Activated CD8-positive, alpha-beta memory T cell treated with anti-CD3 and anti-CD28 coated beads, Interleukin-2, amount 50 U/mL, for 48 hours (primary cell): Measurements from ENCODE around the gene CARNS1.
A peak's percentile ranks its signal among the peaks of the same experiment; 100 is the strongest.

ENCODE experiments used
- DNase-seq: peaks from one replicate; pipeline ENCODE4 v3.0.0-alpha.2; 2020

CARNS1 gene

DNA sequence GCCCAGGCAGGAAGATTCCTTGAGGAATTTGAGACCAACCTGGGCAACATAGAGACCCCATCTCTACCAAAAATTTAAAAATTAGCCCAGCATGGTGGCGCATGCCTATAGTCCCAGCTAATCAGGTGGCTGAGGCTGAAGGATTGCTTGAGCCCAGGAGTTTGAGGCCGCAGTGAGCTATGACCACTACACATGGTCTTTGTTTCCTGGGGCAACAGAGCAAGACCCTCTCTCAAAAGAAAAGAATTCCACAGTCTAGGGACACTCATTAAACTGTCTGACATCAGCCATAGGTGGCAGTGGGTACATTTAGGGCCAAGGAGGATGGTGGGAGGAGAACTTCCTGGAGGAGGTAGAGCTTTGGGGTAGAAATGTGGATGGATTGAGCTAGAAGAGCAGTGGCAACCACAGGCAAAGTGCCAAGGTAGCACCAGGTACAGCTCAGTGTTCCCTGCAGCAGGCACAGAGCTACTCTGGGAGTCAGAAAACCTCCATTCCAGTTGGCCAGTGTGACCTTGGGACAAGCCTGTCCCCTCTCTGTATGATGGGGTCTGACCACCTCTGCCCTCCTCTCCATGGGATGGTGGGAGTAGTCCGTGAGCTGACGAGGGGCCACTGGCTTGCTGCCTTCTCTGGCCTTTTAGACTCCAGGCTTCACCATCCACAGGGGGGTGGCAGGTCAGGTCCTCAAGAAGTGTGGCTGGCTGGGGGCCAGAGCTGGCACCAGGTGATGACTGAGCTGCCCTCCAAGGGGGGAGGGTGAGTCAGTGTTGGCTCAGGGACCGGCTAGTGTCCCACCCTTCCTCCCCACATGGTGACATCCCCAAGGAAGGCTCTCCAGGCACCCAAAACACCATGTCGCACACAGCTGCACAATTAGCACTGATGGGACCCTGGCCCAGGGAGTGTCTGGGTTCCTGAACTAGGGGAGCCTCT, 38.3 kb upstream of the CARNS1 start:
- DNase-seq: no peak

DNA sequence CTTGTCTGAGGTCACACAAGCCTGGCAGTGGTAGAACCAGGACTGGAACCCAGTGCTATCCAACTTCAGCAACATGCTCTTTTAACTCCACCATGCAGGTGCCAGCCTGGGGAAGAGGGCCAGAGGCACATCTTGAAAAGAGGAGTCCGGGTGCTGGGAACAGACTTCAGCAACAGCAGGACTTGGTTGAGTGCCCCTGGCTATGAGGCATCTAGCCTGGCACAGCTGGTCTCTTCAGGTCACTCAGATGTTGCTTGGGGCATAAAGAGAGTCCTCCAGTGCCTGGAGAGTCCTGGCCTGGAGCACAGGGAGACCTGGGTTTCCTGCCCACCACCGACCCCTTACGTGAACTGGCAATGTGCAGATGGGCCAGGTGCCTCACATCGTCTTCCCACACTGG, 36.9 kb upstream of the CARNS1 start:
- no peak for DNase-seq

DNA sequence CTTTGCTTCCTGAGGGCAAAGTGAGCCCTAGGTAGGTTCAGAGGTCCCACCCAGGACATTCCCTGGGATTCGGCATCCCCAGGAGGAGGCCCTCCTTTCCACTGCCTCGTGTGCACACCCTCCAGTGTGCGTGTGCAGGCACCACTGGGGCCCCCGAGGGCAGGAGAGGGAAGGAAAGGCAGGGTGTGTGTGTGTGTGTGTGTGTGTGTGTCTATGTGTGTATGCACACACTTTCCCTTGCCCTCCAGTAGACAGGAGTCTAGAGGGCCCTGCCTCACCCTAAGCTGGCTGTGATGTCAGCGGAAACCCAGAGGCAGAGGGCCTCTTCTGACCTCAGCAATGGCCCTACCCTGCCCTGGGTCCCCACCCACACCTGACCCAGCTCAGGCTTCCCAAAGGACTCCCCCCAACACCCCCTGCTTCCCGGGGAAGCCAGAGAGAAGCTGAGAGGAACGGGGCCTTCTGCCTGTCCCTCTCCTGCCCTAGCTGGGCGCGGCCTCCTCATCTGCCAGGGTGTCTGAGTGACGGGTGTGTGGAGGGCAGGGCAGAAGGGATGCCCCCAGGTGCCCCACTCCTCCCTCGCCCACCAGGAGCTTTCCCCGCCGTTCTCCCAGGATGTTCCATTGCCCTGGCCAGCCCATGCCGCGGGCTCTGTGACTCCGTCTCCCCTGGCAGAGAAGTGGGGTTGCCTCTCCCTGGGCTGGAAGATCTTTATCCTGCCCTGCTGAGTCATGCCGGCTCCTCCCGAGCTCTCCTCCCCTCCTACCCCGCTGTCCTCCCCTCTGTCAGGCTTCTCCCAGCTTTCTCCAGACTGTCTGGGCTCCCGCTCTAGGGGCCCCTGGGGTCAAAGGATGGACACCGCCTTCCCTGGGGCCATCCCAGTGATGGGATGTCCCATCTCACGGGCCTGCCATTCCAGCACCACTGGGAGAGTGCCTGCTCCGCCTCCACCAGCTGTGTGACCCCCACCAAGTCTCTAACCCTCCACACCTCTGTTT, 36.1 kb upstream of the CARNS1 start:
- DNase-seq: no peak

DNA sequence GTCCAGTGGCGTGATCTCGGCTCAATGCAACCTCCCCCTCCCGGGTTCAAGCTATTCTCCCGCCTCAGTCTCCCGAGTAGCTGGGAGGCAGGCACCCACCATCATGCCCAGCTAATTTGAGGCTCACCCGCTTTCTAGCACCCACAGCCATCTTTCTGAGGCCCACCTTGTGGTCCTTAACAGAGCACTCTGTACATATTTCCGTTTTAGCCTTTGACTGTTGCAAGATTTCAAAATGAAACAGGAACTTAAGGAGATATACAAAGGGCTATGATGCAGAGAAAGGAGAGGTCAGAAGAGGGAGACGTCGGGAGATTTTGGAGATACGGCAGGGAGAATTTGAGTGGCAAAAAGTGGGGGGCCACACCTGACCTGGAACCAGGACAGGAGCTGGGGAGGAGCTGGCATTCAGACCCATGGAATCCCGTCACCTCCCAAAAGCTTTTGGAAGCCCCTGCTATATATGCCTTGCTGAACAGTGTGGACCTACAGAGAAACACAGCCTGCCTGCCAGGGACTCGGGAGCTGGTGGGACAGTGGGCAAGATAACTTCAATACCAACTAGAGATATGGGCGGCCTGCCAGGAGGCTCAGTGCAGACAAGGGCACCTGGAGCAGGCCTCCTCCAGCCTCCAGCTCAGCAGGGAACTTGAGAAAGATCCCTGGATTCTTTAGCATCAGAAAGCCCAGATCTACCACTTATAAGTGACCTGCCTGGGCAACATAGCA, 34.1 kb upstream of the CARNS1 start:
- DNase-seq: no peak

DNA sequence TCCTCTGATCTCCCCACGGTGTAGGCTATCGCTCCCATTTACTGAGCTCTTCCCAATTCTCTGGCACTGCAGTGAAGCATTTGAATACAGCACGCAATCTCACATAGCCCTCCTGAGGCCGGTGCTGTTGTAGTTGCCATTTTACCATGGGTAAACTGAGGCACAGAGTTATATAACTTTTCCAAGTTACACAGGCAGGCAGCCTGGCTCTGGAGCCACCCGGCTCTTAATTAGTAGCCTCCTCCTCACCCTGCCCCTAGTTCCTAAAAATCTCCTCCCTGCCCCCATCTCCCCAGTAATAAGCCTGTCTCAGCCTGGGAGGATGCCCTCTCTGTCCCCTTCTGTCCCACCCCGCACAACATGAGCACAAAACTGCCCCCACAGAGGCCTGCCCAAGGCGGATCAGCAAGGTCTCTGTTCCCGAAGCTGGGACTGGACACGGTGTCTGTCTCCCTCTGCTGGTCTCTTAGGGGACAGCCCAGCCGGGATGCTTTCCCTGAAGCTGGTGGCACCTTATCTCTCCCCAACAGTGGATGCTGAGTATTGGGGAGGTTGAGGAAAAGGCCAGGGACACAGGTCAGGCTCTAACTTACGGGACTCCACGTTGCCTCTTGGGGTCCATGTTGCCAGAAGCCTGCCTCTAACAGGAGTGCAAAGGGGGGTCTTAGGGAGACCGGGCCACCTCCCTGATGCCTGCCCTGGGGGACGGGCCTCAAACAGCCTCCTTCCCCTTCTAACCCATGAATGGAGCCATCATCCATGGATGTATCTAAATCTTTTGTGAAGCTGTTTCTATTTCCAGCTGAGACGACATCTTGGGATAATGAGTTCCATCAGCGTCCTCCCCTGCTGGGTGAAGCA, 33.0 kb upstream of the CARNS1 start:
- peak; percentile 90 for DNase-seq

DNA sequence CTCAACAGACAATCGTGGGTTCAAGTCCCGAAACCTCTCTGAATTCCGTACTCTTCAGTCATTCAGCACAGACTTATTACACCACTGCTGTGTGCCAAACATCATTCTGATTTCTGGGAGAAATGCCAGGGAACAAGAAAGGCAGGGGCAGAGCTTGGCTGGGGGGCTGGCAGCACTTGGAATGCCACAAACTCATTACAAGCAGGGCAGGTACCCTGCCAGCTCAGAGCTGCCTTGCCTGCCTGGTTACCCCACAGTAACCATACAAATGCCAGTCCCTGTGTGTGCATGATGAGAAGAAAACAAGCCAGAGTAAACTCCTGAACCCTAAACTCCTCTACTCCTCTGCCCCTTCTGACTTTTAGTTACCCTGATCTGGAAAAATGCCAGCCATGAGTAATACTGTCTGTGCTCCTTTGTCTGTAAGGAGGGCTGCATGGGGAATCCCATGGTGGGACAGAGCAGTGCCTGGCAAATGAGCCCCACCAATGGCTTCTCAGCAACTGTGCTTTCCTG, 30.6 kb upstream of the CARNS1 start:
- no peak for DNase-seq

DNA sequence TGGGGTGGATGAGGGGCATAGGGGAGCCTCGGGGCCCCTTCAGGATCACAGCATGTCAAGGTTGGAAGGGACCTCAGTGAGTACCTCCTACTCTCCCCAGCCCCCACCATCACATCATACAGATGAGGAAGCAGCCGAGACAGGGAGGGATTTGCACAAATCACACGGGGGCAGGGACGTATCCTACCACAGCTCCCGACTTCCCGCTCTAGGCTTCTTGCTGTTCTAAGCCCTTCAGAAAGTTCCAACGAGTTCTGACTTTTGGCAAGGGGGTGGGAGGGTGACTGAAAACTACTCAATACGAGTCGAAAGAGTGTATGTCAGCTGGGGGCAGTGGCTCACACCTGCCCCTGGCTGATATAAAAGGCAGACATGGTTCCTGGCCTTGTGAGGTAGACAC, 28.4 kb upstream of the CARNS1 start:
- DNase-seq: no peak

DNA sequence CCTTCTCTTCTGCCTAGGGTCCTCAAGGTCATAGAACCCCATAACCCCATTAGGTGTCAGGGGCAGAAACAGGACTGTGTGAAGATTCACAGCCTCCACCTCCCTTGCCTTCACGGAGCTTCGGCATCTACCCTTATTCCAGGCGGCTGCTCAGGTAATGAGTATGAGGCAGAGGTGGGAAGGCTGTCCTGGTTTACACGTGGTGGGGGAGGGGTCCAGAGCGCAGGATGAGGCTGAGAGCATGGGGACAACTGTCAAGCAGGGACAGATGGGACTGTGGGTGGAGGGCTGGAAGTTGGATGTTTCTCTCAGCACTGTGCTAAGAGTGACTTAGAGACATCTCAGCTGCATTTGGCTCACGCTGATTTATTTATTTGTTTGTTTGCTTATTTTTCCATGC, 28.0 kb upstream of the CARNS1 start:
- DNase-seq: no peak

DNA sequence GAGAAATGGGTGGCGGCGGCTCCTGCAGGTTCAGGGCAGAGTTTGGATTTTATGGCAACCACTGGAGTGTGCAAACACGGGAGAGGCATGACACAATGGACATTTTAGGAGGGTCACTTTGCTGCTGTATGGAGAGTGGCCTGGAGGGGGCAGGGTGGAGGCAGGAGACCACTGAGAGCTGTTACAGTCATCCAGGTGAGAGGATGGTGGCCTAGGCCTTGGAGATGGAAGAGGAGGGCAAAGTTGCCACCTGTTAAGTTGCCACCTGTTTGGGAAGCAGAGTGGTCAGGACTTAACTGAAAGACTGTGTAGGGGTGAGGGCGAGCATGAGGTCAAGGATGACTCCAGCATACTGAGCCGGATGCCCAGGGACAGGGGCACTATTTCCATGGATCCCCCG, 26.0 kb upstream of the CARNS1 start:
- DNase-seq: peak; percentile 74

DNA sequence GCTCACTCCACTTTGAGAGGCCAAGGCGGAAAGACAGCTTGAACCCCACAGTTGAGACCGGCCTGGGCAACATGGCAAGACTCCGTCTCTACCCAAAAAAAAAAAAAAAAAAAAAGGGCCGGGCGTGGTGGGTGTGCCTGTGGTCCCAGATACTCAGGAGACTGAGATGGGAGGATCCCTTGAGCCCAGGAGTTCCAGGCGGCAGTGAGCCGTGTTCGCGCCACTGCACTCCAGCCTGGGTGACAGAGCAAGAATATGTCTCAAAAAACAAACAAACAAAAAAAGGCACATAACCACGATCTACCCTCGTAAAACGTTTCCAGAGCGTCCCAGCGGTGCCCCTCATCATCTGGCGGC, 24.6 kb upstream of the CARNS1 start:
- no peak for DNase-seq

DNA sequence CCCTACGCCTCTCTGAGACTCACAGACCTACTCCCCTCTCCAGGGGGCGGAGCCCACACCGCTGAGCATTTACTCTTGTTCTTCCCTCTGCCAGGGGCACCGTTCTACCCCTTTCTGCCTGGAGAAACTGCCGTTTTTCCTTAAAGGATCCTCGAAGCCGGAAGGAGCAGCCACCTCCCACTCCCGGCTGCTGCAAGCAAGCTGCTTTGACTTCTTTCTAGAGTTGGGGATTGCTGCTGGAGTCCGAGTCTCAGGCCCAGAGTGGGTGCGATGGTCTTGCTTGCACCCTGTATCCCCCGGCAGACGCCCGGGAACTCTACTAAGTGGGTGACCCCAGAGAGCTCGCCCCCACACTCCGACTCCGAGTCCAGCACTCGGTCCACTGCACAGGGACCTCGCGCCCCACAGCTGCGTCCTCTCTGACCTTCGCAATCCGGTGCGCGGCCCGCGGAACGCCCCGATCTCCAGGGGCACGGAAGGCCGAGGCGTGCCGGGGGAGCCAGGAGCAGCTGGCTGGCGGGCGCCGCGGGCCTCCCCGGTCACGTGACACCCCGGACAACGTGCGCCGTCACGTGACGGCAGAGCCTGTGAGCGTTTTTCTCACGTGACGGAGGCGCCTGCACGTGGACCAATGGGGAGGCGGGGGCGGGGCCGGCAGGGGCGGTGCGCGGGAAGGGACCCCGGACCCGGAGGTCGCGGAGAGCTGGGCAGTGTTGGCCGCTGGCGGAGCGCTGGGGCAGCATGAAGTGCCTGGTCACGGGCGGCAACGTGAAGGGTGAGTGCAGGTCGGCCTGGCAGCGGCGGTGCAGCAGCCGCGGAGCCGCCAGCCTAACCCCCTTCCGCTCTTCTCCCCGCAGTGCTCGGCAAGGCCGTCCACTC, 23.9 kb upstream of the CARNS1 start, which contains the start of gene RAD9A:
RAD9A (plus strand) TSS at position 683 of the 879 bp plus-strand sequence; CDS start at position 742, 59 bp downstream.
- DNase-seq: peak; percentile 96

DNA sequence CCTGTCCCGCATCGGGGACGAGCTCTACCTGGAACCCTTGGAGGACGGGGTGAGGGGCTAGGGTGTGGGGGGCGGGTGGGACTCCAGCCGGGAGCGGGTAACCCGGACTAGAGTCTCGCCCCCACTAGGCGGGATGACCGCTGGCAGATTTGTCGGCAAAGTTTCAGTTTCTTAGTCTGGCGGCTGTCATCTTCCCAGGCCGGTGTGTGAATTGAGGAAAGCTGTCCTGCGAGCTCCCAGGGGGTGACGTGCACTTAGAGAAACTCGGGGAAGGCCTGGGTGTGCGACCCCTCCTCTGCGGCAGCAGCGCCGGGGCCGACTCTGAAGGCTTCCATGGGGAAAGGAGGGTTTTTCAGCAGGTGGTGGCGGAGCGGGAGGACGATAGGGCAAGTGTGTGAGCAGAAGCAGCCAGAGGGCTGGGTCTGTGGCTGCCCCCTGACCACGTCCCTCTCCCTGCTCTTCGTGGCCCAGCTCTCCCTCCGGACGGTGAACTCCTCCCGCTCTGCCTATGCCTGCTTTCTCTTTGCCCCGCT, 23.2 kb upstream of the CARNS1 start:
- no peak for DNase-seq

DNA sequence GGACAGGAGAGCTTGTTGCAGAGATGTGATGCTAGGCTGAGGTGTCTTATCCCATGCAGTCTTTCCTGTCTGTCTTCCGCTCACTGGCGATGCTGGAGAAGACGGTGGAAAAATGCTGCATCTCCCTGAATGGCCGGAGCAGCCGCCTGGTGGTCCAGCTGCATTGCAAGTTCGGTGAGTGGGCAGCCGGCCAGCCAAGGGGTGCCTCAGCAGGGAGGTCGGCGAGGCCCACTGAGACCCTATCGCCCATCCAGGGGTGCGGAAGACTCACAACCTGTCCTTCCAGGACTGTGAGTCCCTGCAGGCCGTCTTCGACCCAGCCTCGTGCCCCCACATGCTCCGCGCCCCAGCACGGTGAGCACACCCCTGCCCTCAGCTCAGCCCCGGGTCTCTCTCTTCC, 22.0 kb upstream of the CARNS1 start:
- no peak for DNase-seq

DNA sequence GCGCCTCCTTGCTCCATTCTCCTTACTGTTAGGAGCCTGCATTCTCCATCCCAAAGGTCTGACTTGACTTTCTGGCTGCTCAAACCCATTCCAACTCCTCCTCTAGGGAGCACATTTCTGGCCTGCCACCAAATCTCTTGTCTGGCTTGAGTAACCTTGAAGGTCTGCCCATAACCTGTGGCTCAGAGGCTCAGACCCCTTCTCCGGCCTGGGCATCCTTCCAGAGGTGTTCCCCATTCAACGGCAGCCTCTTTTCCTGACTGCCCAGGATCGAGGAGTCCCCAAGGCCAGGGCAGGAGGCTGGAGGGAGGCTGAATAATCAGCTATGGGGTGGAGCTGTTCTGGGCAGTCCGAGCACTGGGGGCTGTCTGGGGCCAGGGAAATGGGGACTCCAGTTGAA, 21.5 kb upstream of the CARNS1 start:
- DNase-seq: no peak

DNA sequence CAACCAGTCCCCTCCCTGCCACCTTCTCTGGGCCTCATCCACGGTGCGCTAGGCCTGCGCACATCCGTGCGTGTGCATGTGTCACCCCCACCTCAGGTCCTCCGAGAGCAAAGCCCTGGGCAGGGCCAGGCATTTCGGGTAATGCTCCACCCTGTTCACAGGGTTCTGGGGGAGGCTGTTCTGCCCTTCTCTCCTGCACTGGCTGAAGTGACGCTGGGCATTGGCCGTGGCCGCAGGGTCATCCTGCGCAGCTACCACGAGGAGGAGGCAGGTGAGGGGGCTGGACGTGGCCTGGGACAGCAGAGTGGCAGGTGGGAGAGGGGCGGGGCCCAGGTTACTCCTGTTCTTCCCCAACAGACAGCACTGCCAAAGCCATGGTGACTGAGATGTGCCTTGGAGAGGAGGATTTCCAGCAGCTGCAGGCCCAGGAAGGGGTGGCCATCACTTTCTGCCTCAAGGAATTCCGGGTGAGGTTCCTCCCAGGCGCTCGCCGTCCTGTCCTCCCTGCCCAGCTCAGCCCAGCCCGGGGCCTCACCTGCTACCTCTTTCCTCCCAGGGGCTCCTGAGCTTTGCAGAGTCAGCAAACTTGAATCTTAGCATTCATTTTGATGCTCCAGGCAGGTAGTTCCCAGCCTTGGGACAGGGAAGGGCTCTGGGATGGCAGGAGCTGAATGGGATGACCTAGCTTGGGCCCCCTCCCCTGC, 19.8 kb upstream of the CARNS1 start:
- no peak for DNase-seq

DNA sequence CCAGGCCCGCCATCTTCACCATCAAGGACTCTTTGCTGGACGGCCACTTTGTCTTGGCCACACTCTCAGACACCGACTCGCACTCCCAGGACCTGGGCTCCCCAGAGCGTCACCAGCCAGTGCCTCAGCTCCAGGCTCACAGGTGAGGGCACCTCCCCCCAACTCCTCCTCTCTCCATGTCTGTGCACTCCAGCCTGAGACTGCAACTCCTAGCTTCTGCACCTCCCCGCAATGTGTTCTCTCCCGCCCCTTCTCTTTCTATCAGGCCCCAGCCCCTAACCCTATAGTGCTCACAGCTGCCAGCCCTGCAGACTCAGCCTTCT, 19.3 kb upstream of the CARNS1 start:
- DNase-seq: no peak

DNA sequence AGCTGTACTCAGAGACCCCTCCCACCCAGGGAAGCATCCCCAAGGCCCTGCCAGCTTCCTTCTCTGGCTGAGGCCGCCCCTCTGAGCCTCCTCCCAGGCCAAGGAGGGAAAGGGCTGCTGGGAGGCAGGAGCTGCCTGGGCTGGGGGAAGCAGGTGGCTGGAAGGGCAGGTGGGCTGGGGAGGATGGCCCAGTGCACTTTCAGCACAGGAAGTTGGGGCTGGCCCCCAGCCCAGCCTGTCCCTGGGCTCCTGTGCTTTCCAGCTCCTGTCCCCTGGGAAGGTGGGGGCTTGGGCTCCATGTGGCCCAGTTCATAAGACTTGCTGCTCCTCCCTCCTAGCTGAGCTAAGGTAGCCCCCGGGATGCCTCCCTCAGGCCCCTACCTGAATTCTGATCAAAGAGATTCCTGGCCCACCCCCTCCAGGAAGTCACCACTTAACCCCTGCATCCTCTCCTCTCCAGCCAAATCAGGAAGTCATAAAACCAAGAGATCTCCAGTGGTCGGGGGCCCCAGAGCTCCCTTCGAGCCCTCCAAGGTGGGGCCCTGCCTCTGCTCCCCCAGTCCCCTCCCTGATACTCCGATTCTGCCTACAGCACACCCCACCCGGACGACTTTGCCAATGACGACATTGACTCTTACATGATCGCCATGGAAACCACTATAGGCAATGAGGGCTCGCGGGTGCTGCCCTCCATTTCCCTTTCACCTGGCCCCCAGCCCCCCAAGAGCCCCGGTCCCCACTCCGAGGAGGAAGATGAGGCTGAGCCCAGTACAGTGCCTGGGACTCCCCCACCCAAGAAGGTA, 18.7 kb upstream of the CARNS1 start:
- no peak for DNase-seq

DNA sequence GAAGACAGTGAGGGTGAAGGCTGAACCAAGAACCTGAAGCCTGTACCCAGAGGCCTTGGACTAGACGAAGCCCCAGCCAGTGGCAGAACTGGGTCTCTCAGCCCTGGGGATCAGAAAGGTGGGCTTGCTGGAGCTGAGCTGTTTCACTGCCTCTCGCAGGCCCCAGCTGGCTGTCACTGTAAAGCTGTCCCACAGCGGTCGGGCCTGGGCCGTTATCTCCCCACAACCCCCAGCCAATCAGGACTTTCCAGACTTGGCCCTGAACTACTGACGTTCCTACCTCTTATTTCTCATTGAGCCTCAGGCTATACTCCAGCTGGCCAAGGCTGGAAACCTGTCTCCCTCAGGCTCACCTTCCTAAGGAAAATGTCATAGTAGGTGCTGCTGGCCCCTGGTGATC, 17.9 kb upstream of the CARNS1 start:
- DNase-seq: no peak
